ENCODE results near the gene METRN.

GRCh38 chr16:714558-715476 is at the start of gene METRN:
- TF ChIP-seq MYNN (tag by site-specific recombination; IDR thresholded peaks at IDR 0.05; ENCODE audit: borderline replicate concordance) (no peak), CTCF (tag by site-specific recombination; IDR thresholded peaks at IDR 0.05) (no peak), PRDM10 (tag by site-specific recombination; IDR thresholded peaks at IDR 0.05) (peak; percentile 71)

Measured in HEK293 (cell line).